Measurements from ENCODE around the gene SMIM30. TPM values are rescaled to one million over a fixed set of nuclear protein-coding genes. Genes with fewer than 3 reads are reported as not detected.

Gene SMIM30
- total RNA-seq, 1 experiment from 2014 or later: 55.8 TPM

- no peak for DNase-seq (ENCODE audit: low read depth, low spot score)
- H4K20me1 ChIP-seq (ENCODE audit: insufficient read depth): no peaks in the 10 kb centered on the region
- POLR2A ChIA-PET: no interaction called here
- H3K4me1 ChIP-seq (ENCODE audit: control insufficient read depth in 1 of 2, insufficient read depth in 2 of 2, low read length in 2 of 2): no peaks in the 10 kb centered on the region
- no peak overlapping the region for H2AFZ ChIP-seq (ENCODE audit: low read depth, low read length, poor library complexity, severe bottlenecking)
- ATAC-seq: no peak
- no peak overlapping the region for H3K4me2 ChIP-seq (ENCODE audit: low read length)
- no peaks in the 10 kb centered on the region for H3K9me2 ChIP-seq (ENCODE audit: insufficient read depth)
- H3K4me3 ChIP-seq (replicated peaks in 1 of 2; ENCODE audit: low read depth in 1 of 2, low read length in 2 of 2): no peak overlapping the region
- H3K36me3 ChIP-seq (ENCODE audit: control insufficient read depth in 1 of 2, insufficient read depth in 2 of 2, low read length in 2 of 2): no peaks in the 10 kb centered on the region
- no peaks in the 10 kb centered on the region for H3K9me3 ChIP-seq (ENCODE audit: control insufficient read depth in 1 of 2, insufficient read depth in 1 of 2, low read depth in 1 of 2, low read length in 2 of 2)
- no peak overlapping the region for H3K27ac ChIP-seq (ENCODE audit: low read depth, low read length)
- no peaks in the 10 kb centered on the region for H3K27me3 ChIP-seq (ENCODE audit: insufficient read depth, low read length)
- no TSS peak for BruUV-seq (replicated peaks)
- RAD21 ChIA-PET (ENCODE audit: low non-redundant PET in 1 of 2, low total read pairs in 2 of 2, uncharacterized antibody in 2 of 2, unreplicated experiment in 2 of 2): no interaction called here
- H3K9ac ChIP-seq (ENCODE audit: low read length): no peak overlapping the region
- no peaks in the 10 kb centered on the region for H3K79me2 ChIP-seq (ENCODE audit: insufficient read depth, low read length)
- TF ChIP-seq ZBTB33 (IDR thresholded peaks at IDR 0.05; ENCODE audit: extremely low read depth, insufficient replicate concordance, low read length) (no peak), TCF7L2 (IDR thresholded peaks at IDR 0.05; ENCODE audit: borderline replicate concordance, extremely low read depth, insufficient read depth, insufficient read length) (no peak)
- TF ChIP-seq, protein P1, sequence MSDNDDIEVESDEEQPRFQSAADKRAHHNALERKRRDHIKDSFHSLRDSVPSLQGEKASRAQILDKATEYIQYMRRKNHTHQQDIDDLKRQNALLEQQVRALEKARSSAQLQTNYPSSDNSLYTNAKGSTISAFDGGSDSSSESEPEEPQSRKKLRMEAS (IDR thresholded peaks at IDR 0.05): no peak
- intact Hi-C loops (cut with micrococcal nuclease): loop anchor here (10.0 kb wide), 1 partner anchor 551 kb away; no protein-coding TSS in a partner anchor
- CTCF ChIA-PET: no interaction called here
Measured at GRCh38 chr7:113154117-113154516, 35.8 kb upstream of the SMIM30 start.

DNA sequence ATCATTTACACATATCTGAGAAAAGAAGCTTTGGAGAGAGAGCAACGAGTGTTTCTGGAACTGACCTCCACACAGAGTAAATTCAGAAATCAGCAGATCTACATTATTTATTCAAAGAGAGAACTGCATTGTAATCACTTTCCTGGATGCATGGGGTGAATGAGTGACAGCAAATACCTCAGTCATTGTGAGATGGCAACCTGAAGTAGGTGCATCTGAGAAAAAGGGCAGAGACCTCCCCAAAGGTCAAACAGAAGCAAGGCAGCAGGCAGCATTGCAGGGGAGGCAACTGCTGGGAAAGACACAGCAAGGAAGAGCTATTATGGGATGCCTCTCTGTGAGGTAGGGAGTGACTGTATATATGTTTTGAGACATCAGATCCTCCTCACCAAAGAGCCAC is 26.5 kb upstream of the SMIM30 start:
- Histone ChIP-seq H3K36me3 (ENCODE audit: control insufficient read depth in 1 of 2, insufficient read depth in 2 of 2, low read length in 2 of 2) (no peaks in the 10 kb centered on the region), H3K9me3 (ENCODE audit: control insufficient read depth in 1 of 2, insufficient read depth in 1 of 2, low read depth in 1 of 2, low read length in 2 of 2) (no peaks in the 10 kb centered on the region), H3K4me3 (replicated peaks in 1 of 2; ENCODE audit: low read depth in 1 of 2, low read length in 2 of 2) (no peak overlapping the region), H3K4me2 (ENCODE audit: low read length) (no peak overlapping the region), H2AFZ (ENCODE audit: low read depth, low read length, poor library complexity, severe bottlenecking) (no peak overlapping the region), H3K27me3 (ENCODE audit: insufficient read depth, low read length) (no peaks in the 10 kb centered on the region), H3K9ac (ENCODE audit: low read length) (no peak overlapping the region), H4K20me1 (ENCODE audit: insufficient read depth) (no peaks in the 10 kb centered on the region), H3K4me1 (ENCODE audit: control insufficient read depth in 1 of 2, insufficient read depth in 2 of 2, low read length in 2 of 2) (no peaks in the 10 kb centered on the region), H3K9me2 (ENCODE audit: insufficient read depth) (no peaks in the 10 kb centered on the region), H3K27ac (ENCODE audit: low read depth, low read length) (no peak overlapping the region), H3K79me2 (ENCODE audit: insufficient read depth, low read length) (no peaks in the 10 kb centered on the region)
- ATAC-seq (no peak), DNase-seq (ENCODE audit: low read depth, low spot score) (no peak)
- ChIA-PET CTCF (interaction anchor here (1.4 kb wide), 1 partner anchor 15 kb away, joined by 6 read pairs; no protein-coding TSS in a partner anchor), RAD21 (ENCODE audit: low non-redundant PET in 1 of 2, low total read pairs in 2 of 2, uncharacterized antibody in 2 of 2, unreplicated experiment in 2 of 2) (no interaction called here), POLR2A (no interaction called here)
- BruUV-seq (replicated peaks): no TSS peak
- intact Hi-C loops (cut with micrococcal nuclease): no loop called here
- TF ChIP-seq, protein P1 (IDR thresholded peaks at IDR 0.05): no peak
- no peak for TF ChIP-seq EZH2phosphoT487 (IDR thresholded peaks at IDR 0.05; ENCODE audit: borderline replicate concordance)
- TF ChIP-seq YY1 (IDR thresholded peaks at IDR 0.05; ENCODE audit: extremely low read depth, insufficient replicate concordance, low read depth, low read length): no peak
- no peak for TF ChIP-seq FOSL1 (IDR thresholded peaks at IDR 0.05; ENCODE audit: low read depth)
- no peak for TF ChIP-seq ZBTB33 (IDR thresholded peaks at IDR 0.05; ENCODE audit: extremely low read depth, insufficient replicate concordance, low read length)
